ENCODE results near the gene TRAF2.

GRCh38 chr9:136849960-136850865 lies 36.1 kb upstream of the TRAF2 start:
- TF ChIP-seq CTCF (IDR thresholded peaks at IDR 0.05) (no peak), ZFX (IDR thresholded peaks at IDR 0.05; ENCODE audit: borderline replicate concordance) (no peak)
